ENCODE measurements around the gene LRRC14B. TPM values are rescaled to one million over a fixed set of nuclear protein-coding genes. Genes with fewer than 3 reads are reported as not detected.

LRRC14B gene
- total RNA-seq, 4 donors from 2014 or later: not detected

DNA sequence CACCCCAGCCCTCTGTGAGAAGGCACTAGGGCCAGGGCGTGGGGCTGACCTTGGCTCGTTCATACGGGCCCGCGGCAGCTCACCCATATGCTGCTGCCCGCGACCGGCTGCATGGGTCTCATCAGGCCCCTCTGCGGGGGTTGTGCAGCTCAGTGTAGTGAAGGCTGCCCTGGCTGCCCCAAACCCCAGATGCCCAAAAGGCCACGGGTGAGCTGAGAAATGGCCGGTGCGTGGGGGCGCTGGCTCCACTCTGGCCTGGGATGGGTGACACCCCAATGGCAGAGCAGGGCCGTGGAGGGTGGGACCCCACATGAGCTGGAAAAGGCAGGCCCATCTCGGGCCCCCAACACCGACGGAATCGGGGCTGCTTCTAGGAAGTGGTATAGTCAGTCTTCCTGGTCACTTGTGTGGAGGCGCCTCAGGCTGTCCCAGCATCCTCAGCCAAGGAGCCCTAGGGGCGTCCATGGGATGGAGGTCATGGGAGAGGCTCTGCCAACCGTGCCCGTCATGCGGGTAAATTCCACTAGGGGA, 19.4 kb upstream of the LRRC14B start:
- WGBS, 2 donors: 98% methylated on average over 7 of the region's 23 CpGs; no CpG with 5 or more reads in 1 of the 2 donors
- TF ChIP-seq, protein P1, sequence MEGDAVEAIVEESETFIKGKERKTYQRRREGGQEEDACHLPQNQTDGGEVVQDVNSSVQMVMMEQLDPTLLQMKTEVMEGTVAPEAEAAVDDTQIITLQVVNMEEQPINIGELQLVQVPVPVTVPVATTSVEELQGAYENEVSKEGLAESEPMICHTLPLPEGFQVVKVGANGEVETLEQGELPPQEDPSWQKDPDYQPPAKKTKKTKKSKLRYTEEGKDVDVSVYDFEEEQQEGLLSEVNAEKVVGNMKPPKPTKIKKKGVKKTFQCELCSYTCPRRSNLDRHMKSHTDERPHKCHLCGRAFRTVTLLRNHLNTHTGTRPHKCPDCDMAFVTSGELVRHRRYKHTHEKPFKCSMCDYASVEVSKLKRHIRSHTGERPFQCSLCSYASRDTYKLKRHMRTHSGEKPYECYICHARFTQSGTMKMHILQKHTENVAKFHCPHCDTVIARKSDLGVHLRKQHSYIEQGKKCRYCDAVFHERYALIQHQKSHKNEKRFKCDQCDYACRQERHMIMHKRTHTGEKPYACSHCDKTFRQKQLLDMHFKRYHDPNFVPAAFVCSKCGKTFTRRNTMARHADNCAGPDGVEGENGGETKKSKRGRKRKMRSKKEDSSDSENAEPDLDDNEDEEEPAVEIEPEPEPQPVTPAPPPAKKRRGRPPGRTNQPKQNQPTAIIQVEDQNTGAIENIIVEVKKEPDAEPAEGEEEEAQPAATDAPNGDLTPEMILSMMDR (IDR thresholded peaks at IDR 0.05): no peak
- TF ChIP-seq POLR2A (IDR thresholded peaks at IDR 0.05): no peak
- no peak for DNase-seq
- Histone ChIP-seq H3K27me3 (peaks cover 0 to 7% (median 0%) of the 10 kb centered on the region in 4 donors), H3K36me3 (no peaks in the 10 kb centered on the region), H3K9me3 (no peaks in the 10 kb centered on the region), H3K4me1 (peaks cover 0 to 19% (median 0%) of the 10 kb centered on the region in 3 donors), H3K27ac (no peak overlapping the region), H3K4me3 (no peak overlapping the region)
- intact Hi-C loops (cut with DNase I): no loop called here

DNA sequence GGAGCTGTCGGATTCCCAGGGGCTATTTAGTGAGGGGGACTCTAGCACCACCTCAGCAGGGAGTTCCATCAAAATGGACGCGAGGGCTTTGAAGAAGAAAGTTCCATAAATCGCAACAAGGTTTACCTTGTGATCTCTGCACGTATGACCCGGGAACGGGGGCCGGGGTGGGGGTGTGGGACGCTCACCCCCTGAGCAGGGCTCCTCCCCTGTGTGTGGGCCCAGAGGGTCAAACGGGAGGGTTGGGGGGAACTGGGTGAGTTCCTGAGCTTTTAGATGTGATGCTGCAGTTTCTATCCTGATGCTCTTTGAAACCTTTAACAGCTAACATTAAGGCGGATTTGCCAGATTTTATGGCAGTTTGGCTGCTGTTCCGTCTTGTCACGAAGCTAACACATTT, 18.9 kb upstream of the LRRC14B start:
- TF ChIP-seq POLR2A (IDR thresholded peaks at IDR 0.05): no peak
- TF ChIP-seq, protein P1 (IDR thresholded peaks at IDR 0.05): no peak
- Histone ChIP-seq H3K27me3 (peaks cover 0 to 7% (median 0%) of the 10 kb centered on the region in 4 donors), H3K36me3 (no peaks in the 10 kb centered on the region), H3K4me3 (no peak overlapping the region), H3K27ac (no peak overlapping the region), H3K4me1 (peaks cover 0 to 19% (median 0%) of the 10 kb centered on the region in 3 donors), H3K9me3 (no peaks in the 10 kb centered on the region)
- intact Hi-C loops (cut with DNase I): no loop called here
- WGBS, 2 donors: 85 to 87% methylated on average over 6 to 12 of the region's 13 CpGs
- no peak for DNase-seq

DNA sequence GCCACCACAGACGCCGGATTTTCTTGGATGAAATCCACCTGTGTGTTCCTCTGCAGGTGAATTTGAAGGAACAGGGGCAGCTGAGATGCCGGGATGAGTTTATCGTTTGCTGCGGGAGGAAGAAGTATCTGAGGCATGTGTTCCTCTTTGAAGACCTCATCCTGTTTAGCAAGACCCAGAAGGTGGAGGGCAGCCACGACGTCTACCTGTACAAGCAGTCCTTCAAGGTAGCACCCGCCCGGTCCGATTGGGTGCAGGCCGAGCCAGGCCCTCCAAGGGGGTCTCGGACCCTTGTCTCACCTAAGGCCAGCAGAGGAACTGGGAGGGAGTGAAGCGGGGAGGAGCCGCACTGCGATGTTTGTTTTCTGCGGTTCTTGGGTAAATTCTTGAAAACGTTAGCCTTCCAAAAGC, 18.4 kb upstream of the LRRC14B start:
- DNase-seq: no peak
- intact Hi-C loops (cut with DNase I): no loop called here
- TF ChIP-seq, protein P1 (IDR thresholded peaks at IDR 0.05): no peak
- no peak for TF ChIP-seq POLR2A (IDR thresholded peaks at IDR 0.05)
- no peak overlapping the region for H3K27ac ChIP-seq
- H3K9me3 ChIP-seq: no peaks in the 10 kb centered on the region
- 72% methylated on average over 14 to 15 of the region's 17 CpGs for WGBS, 2 donors
- H3K27me3 ChIP-seq: peaks cover 0 to 7% (median 0%) of the 10 kb centered on the region in 4 donors
- no peak overlapping the region for H3K4me3 ChIP-seq
- H3K36me3 ChIP-seq: no peaks in the 10 kb centered on the region
- peaks cover 0 to 19% (median 0%) of the 10 kb centered on the region in 3 donors for H3K4me1 ChIP-seq

DNA sequence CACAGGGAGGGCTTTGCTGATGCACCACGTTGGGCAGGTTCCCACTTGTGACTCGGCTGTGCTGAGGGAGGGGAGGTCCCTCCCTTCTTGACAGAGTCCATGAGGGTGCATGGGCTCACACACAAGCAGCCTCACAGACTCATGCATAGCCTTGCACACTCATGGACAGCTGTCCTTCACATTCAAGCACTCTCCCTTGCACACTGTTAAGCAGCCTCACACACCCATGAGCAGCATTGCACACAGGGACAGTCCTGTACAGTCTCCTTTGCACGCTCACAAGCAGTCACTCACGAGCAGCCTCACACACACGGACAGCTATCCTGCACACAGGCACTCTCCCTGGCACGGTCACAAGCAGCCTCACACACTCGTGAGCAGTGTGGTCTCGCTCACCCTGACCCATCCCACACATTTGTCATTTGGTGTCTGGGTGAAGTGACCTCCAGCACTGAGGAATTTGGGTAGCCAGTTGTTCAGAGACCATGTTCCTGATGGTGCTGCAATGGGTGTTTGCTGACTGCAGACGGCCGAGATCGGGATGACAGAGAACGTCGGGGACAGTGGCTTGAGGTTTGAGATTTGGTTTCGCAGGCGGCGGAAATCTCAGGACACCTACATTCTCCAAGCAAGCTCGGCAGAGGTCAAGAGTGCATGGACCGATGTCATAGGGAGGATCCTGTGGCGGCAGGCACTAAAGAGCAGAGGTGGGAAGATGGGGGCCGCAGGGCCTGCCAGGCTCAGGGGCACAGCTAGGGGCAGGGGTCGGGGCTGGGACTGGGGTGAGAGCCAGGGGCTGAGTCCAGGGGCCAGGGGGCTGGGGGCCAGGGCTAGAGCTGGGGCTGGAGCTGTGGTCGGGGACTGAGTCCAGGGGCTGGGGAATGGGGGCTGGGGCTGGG, 17.7 kb upstream of the LRRC14B start:
- Histone ChIP-seq H3K9me3 (no peaks in the 10 kb centered on the region), H3K4me1 (peaks cover 0 to 14% (median 0%) of the 10 kb centered on the region in 3 donors), H3K27me3 (peaks cover 0 to 7% (median 0%) of the 10 kb centered on the region in 4 donors), H3K27ac (no peak overlapping the region), H3K36me3 (no peaks in the 10 kb centered on the region), H3K4me3 (no peak overlapping the region)
- WGBS, 2 donors: 68 to 81% methylated on average over 7 to 19 of the region's 22 CpGs
- no peak for DNase-seq
- TF ChIP-seq, protein P1 (IDR thresholded peaks at IDR 0.05): no peak
- TF ChIP-seq POLR2A (IDR thresholded peaks at IDR 0.05): no peak
- intact Hi-C loops (cut with DNase I): no loop called here

DNA sequence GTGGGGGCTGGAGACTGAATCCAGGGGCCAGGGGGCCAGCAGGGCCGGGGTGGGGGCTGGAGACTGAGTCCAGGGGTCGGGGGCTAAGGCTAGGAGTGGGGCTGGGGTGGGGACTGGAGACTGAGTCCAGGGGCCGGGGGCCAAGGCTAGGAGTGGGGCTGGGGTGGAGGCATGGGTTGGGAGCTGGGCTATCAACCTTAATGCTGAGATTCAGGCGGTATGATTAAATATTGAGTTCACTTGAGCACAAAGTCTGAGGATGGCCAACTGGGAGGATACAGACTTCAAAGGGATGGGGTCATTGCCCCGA, 17.0 kb upstream of the LRRC14B start:
- intact Hi-C loops (cut with DNase I): no loop called here
- WGBS, 2 donors: 80 to 86% methylated on average over 2 of the region's 5 CpGs
- TF ChIP-seq, protein P1 (IDR thresholded peaks at IDR 0.05): no peak
- TF ChIP-seq POLR2A (IDR thresholded peaks at IDR 0.05): no peak
- Histone ChIP-seq H3K4me3 (no peak overlapping the region), H3K27ac (no peak overlapping the region), H3K36me3 (no peaks in the 10 kb centered on the region), H3K27me3 (peaks cover 0 to 7% (median 0%) of the 10 kb centered on the region in 4 donors), H3K9me3 (no peaks in the 10 kb centered on the region), H3K4me1 (peaks cover 0 to 8% (median 0%) of the 10 kb centered on the region in 3 donors)
- no peak for DNase-seq

Data from esophagus squamous epithelium (tissue), 5 donors.